ENCODE measurements around the gene FOXG1.
A peak's percentile ranks its signal among the peaks of the same experiment; 100 is the strongest.

The FOXG1 gene

GRCh38 chr14:28777471-28778137, 11.0 kb downstream of the FOXG1 start:
- DNase-seq = peak; percentile 67

DNA sequence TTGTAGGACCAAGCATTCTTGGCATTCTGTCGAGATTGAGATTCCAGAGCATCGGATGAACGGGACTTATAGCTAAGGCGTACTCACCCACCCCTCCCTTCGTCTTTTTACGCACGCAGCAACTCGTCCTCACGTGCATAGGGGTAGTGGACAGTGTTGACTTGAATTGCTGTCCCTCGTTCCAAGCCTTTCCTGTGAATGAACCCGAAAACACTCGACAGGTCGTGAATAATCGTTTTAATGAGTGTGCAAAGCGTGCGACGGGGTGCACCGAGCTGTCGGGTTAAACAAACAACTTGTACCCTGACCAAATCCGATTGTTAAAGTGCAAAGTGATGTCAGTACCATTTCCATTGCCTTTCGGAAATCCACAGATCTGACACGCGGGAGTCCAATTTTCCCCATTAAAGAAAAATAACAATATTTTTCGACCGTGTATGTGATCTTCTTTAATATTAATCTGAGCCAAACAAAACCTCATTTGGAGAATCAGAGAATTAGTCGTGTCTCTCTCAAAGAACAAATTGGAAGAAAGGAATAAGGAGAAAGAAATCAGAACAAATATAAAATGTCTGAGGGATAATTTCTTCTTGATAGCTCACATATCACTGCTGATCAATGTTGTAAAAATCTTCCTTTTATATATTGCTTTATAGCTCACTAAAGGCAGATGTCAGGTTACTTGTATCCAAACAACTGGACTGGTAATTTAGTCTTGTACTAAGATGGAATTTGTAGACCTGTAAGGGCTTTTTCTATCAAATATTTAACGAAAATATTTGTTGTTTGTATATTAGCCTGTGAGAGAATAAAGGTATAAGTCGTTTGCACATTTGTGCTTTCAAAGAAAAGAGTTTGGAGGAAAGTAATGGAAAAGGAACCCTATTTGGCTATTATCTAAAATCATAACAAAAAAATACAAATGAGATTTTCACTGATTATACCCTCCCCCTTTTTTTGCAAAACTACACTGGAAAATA, 11.8 kb downstream of the FOXG1 start:
- peak; percentile 96 for DNase-seq

GRCh38 chr14:28779456-28779855, 12.9 kb downstream of the FOXG1 start:
- DNase-seq = peak; percentile 40

DNA sequence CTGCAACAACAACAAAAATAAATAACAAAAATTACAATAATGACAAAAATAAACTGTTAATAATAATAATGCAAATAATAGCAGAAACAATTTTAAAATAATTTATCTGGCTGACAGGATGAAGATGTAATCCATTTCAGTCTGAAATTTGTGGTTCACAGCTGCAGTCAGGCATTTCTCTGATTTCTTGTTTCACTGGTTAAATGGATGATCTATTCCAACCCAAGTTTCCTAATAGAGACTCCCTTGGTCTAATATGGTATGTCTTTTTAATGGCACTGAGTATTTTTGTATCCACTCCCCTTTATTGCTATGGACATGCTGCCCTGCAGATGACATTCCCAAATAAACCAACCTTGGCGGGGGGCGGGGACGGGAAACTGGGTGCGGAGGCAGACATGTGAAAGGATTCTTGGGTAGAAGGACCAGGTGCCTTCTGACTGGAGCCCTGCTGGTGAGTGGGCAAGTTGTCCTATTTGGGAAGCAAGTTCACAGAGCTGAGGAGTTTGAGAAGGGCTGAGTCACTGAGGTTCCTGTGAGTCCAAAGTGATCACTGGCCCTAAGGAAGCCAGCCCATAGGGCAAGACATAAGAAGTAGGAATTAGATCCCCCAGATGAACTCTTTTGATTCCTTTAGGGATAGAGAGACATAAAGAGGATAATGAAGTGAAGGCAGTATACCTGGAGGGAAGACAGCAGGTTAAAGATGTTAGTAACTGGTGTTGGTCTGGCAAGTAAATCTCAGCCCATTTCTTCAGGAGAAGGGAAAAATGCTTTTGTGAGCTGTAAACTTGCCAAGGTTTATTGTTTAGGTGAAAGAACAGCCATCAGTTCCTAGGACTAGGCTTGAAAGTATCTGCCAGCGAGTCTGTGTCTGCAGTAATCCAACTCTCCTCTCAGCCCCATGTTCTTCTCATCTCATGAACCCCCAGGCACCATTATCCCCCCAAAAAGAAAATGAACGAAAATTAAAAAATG, 14.5 kb downstream of the FOXG1 start:
- DNase-seq = peak; percentile 23

DNA sequence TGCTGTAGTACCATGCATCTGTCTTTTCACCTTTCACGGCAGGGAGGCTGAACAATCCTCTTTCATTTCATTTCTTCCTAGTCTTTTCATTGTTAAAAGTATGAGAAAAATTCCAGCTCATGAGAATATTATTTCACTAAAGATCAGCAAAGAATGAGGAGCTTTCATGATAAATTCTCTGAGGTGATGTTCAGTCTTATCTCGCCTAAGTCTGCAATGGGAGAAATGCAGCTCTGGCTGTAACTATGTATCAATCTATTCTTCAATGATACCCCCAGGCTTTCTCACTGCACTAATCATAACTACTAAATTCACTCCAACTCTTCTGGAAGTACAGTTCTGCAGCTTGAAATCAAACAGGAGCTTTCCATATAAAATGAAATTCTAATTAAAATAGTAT, 15.7 kb downstream of the FOXG1 start:
- DNase-seq = peak; percentile 20

DNA sequence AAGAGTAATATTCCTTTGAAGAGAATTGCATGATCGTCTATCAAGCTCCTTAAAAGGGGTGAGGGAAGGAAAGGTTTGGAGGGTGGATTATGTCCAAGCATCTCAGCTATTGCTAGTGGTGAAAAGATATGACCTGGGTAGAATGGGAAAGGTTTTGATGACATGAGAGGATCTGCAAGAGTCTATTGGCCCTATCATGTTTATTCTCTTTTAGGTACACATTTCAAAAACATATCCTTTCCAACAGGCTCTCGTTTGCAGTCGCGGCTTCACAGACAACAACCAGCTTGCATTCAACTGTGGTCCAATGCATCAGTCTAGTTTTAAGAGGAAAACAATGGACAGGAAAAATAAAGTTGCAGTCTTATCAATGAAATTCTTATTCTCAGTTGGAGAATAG, 17.1 kb downstream of the FOXG1 start:
- peak; percentile 33 for DNase-seq

- DNase-seq = peak; percentile 64
These were observed 17.8 kb downstream of the FOXG1 start for GRCh38 chr14:28784096-28785048.

- peak; percentile 89 for DNase-seq
These were observed 18.7 kb downstream of the FOXG1 start for GRCh38 chr14:28785096-28785952.

DNA sequence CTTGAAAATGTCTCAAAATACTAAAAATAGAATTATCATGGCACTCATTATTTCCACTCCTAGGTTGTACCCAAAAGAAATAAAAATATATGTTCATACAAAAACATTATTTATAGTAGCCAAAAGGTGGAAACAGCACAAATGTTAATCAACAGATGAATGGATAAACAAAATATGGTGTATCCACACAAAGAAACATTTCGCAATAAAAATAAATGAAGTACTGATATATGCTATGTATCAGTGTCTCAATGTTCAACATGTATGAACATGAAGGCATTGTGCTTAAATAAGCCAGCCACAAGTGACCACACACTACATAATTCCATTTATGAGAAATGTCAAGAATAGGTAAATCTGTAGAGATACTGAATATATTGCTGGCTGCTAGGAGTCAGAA, 40.9 kb downstream of the FOXG1 start:
- no peak for DNase-seq

DNA sequence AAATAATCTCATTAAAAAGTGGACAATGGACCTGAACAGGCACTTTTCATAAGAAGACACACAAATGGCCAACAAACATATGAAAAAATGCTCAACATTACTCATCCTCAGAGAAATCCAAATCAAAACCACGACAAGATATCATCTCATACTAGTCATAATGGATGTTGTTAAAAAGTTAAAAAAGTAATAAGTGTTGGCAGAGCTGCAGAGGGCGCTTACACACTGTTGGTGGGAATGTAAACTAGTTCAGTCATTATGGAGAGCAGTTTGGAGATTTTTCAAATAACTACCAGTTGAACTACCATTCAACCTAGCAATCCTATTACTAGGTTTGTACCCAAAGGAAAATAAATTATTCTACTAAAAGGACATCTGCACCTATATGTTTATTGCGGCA, 47.2 kb downstream of the FOXG1 start:
- DNase-seq = no peak

All from eye (tissue), 1 donor.